Smooth muscle cell of the brain vasculature (primary cell): ENCODE results near the gene WDR76.
A peak's percentile ranks its signal among the peaks of the same experiment; 100 is the strongest.
"Not testable (repeated sequence)": the region's sequence is repeated elsewhere in the genome, so short reads cannot be mapped to it uniquely, and the experiment has no call there.

Experiments
- DNase-seq: peaks from one replicate; pipeline ENCODE4 v3.0.0-alpha.2; 2012; ENCODE audit warnings: low read depth, low spot score

The WDR76 gene

DNA sequence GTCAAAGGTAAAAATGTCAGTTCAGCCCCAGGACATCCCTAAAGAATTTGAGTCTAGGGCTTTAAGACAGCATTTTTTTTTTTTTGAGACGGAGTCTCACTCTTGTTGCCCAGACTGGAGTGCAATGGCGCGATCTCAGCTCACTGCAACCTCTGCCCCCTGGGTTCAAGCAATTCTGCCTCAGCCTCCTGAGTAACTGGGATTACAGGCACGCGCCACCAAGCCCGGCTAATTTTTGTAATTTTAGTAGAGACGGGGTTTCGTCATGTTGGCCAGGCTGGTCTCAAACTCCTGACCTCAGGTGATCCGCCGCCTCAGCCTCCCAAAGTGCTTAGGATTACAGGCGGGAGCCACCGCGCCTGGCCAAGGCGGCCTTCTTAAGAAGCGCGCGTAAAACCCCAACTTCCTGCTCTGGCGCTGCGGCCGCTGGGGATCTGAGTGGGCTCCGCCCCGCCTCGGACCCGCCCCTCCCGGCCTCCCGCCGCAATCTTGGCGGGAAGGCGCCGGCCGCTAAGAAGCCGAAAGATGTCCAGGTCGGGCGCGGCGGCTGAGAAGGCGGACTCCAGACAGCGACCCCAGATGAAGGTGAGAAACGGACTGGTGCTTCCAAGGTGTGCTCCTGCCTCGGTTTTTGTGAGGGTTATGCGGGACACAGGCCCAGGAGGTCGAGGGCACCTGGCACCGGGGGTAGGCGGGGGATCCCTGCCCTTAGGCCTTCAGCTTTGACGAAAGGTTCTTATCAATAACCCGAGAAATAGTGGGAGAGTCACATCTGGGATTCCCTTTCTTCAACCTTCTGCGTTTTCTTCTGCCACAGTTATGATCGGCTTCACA lies at the start of gene WDR76:
Gene WDR76 (plus strand): TSS at position 495 of the 834 bp plus-strand sequence. CDS start 31 bp downstream, at position 526.
- peak; percentile 56 for DNase-seq

DNA sequence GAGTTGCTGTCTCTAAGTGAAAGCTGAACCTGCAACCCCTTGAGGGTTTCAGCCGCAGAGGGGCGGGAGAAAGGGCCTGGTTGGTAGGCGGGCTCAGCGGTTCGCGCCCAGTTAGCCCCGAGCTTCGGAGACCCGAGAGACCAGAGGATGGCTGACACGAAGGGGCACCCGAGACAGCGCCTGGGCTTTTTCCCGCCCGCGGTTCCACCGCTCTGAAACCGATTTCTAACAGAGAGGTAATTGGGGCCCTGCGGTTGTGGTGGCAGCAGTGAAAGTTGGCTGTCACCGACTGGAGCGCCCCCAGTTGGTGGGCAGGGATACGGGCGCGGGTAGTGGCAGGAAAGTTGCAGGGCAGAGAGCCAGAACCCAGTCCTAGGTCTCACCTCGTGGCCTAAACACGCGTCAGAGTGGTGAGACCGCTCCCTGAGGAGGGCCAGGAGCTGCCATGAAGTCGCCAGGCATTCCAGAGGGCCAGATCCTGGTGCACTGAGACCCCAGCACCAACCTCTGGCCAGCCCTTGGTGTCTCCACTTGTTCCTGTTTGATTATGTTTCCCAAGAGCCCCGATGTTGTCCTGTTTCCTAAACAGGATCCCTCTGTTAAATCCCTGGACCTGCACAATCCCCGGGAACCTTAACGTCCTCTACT lies 49.4 kb upstream of the WDR76 start:
- DNase-seq, result no peak

- no peak for DNase-seq
These were observed 47.8 kb upstream of the WDR76 start for GRCh38 chr15:43779016-43779415.

GRCh38 chr15:43789409-43789808 lies 37.4 kb upstream of the WDR76 start:
- DNase-seq, result no peak

- peak; percentile 100 for DNase-seq
These were observed 34.6 kb upstream of the WDR76 start, which contains the start of gene SERF2 for GRCh38 chr15:43791993-43792760. SERF2 (plus strand) TSS chr15:43792320; CDS start chr15:43792377, 57 bp downstream.

DNA sequence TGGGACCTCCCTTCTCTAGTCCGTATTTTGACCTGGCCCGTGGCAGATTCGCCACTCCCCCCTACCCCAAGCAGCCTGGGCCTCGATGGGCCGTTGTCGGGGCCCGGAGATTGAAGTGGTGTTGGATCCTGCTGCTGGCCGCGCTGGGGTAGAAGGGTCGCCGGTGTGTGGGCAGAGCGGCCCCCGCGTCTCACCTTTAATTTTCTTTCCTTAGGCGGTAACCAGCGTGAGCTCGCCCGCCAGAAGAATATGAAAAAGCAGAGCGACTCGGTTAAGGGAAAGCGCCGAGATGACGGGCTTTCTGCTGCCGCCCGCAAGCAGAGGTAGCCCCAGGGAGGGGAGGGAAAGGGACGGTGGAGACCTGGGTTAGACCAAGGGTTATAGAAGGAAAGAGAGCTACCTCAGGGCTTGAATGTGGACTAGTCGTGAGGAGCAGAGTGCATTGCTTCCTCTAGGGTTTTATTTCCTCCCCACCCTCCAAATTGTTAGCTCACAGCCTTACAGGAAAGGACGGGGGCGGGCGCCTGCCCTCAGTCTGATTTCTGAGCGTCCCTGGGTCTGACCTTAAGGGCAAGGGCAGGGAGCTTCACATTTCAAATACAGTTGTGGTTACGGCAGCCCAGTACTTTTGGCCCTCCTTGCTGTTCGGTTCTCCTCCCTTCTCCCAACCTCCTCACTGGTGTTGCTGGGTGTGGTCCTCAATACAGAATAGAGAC lies 33.9 kb upstream of the WDR76 start:
- DNase-seq, result no peak

- DNase-seq, result no peak
These were observed 33.2 kb upstream of the WDR76 start for GRCh38 chr15:43793647-43794046.

- DNase-seq, result no peak
These were observed 32.3 kb upstream of the WDR76 start for GRCh38 chr15:43794269-43795037.

GRCh38 chr15:43795197-43795596 lies 31.6 kb upstream of the WDR76 start:
- no peak for DNase-seq

DNA sequence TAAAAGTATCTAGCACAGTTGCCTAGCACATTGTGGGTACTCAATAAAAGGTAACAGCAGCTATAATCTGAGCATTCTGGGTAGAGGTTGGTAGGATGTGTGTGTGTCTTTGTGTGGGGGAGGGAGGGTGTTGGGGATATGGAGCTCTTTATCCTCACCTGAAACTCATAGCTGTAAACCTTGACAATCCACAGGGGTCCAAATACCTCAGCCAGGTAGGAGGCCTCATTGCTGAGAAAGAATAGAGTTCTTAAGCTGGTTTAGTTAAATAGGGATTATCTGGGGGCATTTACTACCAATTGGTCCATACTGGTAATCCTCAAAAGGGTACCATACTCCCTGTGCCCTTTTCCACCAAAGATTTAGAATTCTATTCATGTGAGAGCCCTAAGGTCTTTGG lies 30.8 kb upstream of the WDR76 start:
- DNase-seq, result no peak

DNA sequence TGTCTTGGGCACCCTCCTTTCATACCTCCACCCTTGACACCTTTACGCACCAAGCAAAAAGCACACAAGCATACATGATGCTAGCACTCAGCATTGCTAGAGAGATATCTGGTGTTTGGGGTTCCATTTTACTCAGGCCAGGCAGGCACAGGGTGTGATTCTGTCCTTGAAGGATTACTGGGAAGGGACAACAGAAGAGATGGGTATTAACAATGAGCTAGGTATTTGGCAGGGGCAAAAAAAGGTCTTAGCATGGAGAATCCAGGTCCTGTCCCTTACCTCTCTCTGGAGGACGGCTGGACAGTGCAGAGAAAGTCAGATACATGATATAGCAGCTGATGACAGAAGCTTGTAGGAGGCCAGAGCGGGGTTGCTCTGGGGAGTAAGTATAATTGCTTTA lies 30.2 kb upstream of the WDR76 start:
- no peak for DNase-seq

DNA sequence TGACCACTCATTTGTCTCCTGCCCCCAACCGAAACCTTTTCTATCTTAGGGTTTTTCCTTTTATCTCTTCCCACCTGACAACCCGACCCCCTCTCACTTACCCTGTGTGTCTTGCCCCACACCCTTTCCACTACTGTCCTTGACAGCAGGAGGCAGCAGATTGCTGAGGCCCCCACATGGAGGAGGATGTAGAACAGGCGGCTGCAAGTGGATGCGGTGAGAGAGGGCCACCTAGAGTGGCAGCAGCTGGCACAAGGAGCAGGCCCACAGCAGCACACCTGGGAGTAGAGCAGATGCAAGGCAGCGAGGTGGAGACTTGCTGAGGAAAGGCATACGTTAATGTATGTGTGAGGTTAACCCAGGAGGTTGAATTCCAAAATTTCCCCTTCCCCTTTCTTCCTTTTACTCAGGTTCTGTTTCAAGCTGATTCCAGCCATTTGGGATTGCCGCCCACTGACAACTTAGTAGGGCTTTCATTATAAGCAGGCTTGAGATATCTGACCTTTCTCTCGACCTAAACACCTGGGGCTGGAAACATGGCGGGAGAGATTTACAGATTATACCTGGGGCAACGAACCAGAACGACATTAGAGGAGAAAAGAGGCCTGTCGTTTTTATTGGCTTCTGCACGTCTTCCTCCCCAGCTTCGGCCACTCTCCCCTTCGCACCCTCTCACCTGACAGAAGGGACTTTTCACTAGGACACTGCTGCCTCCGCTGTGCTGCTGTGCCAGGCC lies 27.4 kb upstream of the WDR76 start:
- DNase-seq, result no peak

DNA sequence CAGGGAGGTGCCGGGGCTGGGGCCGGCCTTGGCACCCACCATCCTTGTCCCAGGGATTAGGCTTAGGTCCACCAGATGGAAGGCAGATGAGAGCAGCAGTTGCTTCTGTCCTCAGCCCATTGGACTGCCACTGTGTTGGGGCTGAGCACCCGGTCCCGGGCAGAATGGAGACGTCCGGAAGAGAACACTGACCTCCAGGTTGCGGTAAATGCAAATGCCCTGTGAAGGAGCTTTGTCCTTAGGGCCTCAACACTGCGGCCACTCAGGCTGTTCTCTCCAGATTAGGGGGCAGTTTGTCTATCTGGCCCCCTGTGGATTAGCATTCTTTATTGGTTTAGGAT lies 26.9 kb upstream of the WDR76 start, which contains the start of gene SERINC4:
Gene SERINC4 (minus strand): TSS at position 276 of the 341 bp plus-strand sequence. CDS start 234 bp downstream, at position 42.
- DNase-seq, result no peak

GRCh38 chr15:43800286-43801141 lies 26.3 kb upstream of the WDR76 start, which contains the start of gene HYPK:
HYPK (plus strand) TSS chr15:43800599; CDS start chr15:43800623, 24 bp downstream.
- DNase-seq, result peak; percentile 69

GRCh38 chr15:43802676-43803075 lies 24.1 kb upstream of the WDR76 start:
- not testable (repeated sequence) for DNase-seq

DNA sequence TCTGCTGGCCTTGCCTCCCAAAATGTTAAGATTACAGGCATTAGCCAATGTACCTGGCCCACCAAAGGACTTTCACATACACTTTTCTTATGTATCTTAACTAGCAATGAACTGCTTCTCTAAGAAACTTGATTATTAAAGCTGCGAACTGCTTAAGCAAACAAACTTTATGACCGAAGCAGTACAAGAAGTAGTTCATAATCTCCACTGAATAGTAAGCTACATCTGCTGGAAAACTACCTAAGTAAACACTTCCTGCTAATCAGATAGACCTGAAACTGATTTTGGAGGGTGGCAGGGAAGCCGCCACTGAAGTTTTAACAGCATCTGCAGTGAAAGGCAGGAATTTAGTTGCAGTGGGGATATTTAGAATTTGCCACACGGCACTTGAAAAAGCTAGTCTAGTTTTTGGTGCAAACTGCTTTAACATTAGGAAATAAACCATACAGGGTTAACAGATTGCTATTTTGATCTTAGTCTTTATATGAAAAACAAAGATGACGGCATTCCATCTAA lies 18.3 kb upstream of the WDR76 start:
- no peak for DNase-seq

DNA sequence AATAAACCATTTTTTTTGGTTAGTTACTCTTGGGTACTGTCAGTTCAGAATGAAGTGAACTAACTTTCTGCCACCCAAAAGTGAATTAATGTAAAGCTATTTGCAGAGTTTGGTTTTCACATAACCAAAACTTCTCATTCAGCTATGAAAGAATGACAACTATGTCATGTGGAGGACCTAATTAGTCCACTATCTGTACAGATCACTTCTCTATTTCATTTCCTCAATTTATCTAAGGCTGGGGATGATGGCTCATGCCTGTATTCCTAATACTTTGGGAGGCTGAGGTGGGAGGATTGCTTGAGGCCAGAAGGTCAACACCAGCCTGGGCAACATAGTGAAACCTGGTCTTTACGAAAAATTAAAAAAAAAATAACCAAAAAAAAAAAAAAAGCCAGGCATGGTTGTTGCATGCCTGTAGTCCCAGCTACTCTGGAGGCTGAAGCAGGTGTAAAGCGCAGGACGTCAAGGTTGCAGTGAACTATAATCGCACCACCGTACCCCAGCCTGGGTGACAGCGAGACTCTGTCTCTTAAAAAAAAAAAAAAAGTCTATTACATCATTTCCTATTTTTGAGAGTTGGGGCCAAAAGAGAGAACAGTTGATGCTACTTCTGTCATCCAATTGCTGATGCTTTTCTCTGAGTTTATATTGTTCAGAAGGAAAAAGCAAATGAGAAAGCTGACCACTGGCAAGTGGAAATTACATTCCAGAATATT lies 17.7 kb upstream of the WDR76 start:
- DNase-seq, result no peak

DNA sequence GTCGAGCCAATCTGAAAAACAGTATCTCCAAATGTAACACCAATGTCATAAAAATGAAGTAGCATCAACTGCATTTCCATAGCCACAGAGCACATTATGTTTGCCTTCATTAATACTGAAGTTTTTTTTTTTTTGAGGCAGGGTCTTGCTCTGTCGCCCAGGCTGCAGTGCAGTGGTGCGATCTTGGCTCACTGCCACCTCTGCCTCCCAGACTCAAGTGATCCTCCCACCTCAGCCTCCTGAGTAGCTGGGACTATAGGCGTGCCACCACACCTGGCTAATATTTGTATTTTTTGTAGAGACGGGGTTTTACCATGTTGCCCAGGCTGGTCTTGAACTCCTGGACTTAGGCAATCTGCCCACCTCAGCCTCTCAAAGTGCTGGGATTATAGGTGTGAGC lies 11.7 kb upstream of the WDR76 start:
- not testable (repeated sequence) for DNase-seq
